GDM1 (cell line): ENCODE data around the gene KCNA5.

Experiments used
- DNase-seq: peaks from one replicate; lab custom pipeline; 2025; lab: John Stamatoyannopoulos, UW

KCNA5 gene

GRCh38 chr12:5043589-5044419 is at the start of gene KCNA5:
KCNA5 (plus strand) TSS chr12:5043879; CDS start chr12:5044148, 269 bp downstream.
- DNase-seq: no peak

GRCh38 chr12:4994622-4995021 is 49.1 kb upstream of the KCNA5 start:
- no peak for DNase-seq

GRCh38 chr12:4996714-4997113 is 47.0 kb upstream of the KCNA5 start:
- DNase-seq: no peak

- no peak for DNase-seq
Measured at GRCh38 chr12:4997939-4998338, 45.7 kb upstream of the KCNA5 start.

- DNase-seq: no peak
Measured at GRCh38 chr12:5000204-5000603, 43.5 kb upstream of the KCNA5 start.

- no peak for DNase-seq
Measured at GRCh38 chr12:5000658-5001385, 42.9 kb upstream of the KCNA5 start.

- peak; percentile 22 for DNase-seq
Measured at GRCh38 chr12:5003025-5003666, 40.5 kb upstream of the KCNA5 start.

- DNase-seq: no peak
Measured at GRCh38 chr12:5008661-5009060, 35.0 kb upstream of the KCNA5 start.

- DNase-seq: no peak
Measured at GRCh38 chr12:5010151-5010550, 33.5 kb upstream of the KCNA5 start.

- no peak for DNase-seq
Measured at GRCh38 chr12:5012337-5012736, 31.3 kb upstream of the KCNA5 start.

- DNase-seq: no peak
Measured at GRCh38 chr12:5013266-5013730, 30.4 kb upstream of the KCNA5 start.

- no peak for DNase-seq
Measured at GRCh38 chr12:5014269-5014668, 29.4 kb upstream of the KCNA5 start.

- DNase-seq: no peak
Measured at GRCh38 chr12:5015711-5016492, 27.8 kb upstream of the KCNA5 start.

- DNase-seq: no peak
Measured at GRCh38 chr12:5016526-5016925, 27.2 kb upstream of the KCNA5 start.

GRCh38 chr12:5017638-5018348 is 25.9 kb upstream of the KCNA5 start:
- no peak for DNase-seq

- no peak for DNase-seq
Measured at GRCh38 chr12:5018677-5019076, 25.0 kb upstream of the KCNA5 start.

GRCh38 chr12:5022025-5022424 is 21.7 kb upstream of the KCNA5 start:
- no peak for DNase-seq

- DNase-seq: no peak
Measured at GRCh38 chr12:5022465-5023061, 21.1 kb upstream of the KCNA5 start.

GRCh38 chr12:5023842-5024241 is 19.8 kb upstream of the KCNA5 start:
- no peak for DNase-seq

- no peak for DNase-seq
Measured at GRCh38 chr12:5026342-5026938, 17.2 kb upstream of the KCNA5 start.
